OCI-LY7 (cell line): Measurements from ENCODE around the gene CAND2. TPM values are rescaled to one million over a fixed set of nuclear protein-coding genes. Genes with fewer than 3 reads are reported as not detected.

ENCODE experiments used
- BruUV-seq: library from RNA; stranded (reverse); fragments of 400-500 nt; replicated peaks from 2 replicates; lab custom pipeline; 2021; lab: Mats Ljungman, UMichigan
- CTCF ChIA-PET: fragments of 300-600 bp; sonication (Branson Sonifier 250); formaldehyde crosslinking; loops from one replicate; lab custom pipeline; 2022; ENCODE audit warnings: antibody characterized with exemption; ENCODE audit not compliant: unreplicated experiment; lab: Charles Lee
- POLR2A ChIA-PET: fragments of 300-600 bp; sonication (Branson Sonifier 250); formaldehyde crosslinking; loops from one replicate; lab custom pipeline; 2022; ENCODE audit warnings: antibody characterized with exemption; lab: Charles Lee
- DNase-seq: peaks from one replicate; pipeline ENCODE4 v3.0.0-alpha.2; 2015; ENCODE audit warnings: low spot score
- H2AFZ ChIP-seq: fragments of 200-600 bp; sonication (generic), shearing (Covaris generic); 2 replicates; pipeline ENCODE4 v1.6.1; 2014; ENCODE audit warnings: mild to moderate bottlenecking, antibody characterized with exemption, low read length, moderate library complexity
- H3K27ac ChIP-seq: fragments of 200-600 bp; sonication (generic); 2 replicates; pipeline ENCODE4 v1.5.1; 2014; ENCODE audit warnings: mixed run types, low read depth, mild to moderate bottlenecking, moderate library complexity, low read length, inconsistent platforms; ENCODE audit not compliant: poor library complexity, severe bottlenecking
- H3K36me3 ChIP-seq: fragments of 200-600 bp; sonication (generic); 2 replicates; pipeline ENCODE4 v1.6.1; 2014; ENCODE audit warnings: mild to moderate bottlenecking, antibody characterized with exemption, low read length, moderate library complexity, mixed read lengths; ENCODE audit not compliant: insufficient read depth
- H3K4me1 ChIP-seq: fragments of 200-600 bp; sonication (generic); 2 replicates; pipeline ENCODE4 v1.5.1; 2014; ENCODE audit warnings: mild to moderate bottlenecking, low read length; ENCODE audit not compliant: insufficient read depth, poor library complexity, severe bottlenecking
- H3K4me2 ChIP-seq: fragments of 200-600 bp; sonication (generic); 2 replicates; pipeline ENCODE4 v1.6.1; 2014; ENCODE audit warnings: mild to moderate bottlenecking, low read length
- H3K4me3 ChIP-seq: fragments of 200-600 bp; sonication (generic); 2 replicates; pipeline ENCODE4 v1.5.1; 2014; ENCODE audit warnings: mild to moderate bottlenecking, low read depth, low read length; ENCODE audit not compliant: poor library complexity, severe bottlenecking
- H3K79me2 ChIP-seq: fragments of 200-600 bp; sonication (generic); 2 replicates; pipeline ENCODE4 v1.6.1; 2016; ENCODE audit warnings: low read depth, mild to moderate bottlenecking, low read length, moderate library complexity, mixed read lengths; ENCODE audit not compliant: insufficient read depth
- H3K9me2 ChIP-seq: fragments of 200-600 bp; sonication (generic); 2 replicates; pipeline ENCODE4 v1.6.1; 2016; ENCODE audit warnings: mild to moderate bottlenecking, low read length, mixed read lengths; ENCODE audit not compliant: insufficient read depth
- H3K9me3 ChIP-seq: fragments of 200-600 bp; sonication (generic); 2 replicates; pipeline ENCODE4 v1.6.1; 2014; ENCODE audit warnings: mild to moderate bottlenecking, mixed run types, low read length, mixed read lengths
- H4K20me1 ChIP-seq: fragments of 200-600 bp; sonication (generic); 2 replicates; pipeline ENCODE4 v1.6.1; 2014; ENCODE audit warnings: mild to moderate bottlenecking, antibody characterized with exemption, low read length, moderate library complexity, mixed read lengths; ENCODE audit not compliant: insufficient read depth
- EZH2phosphoT487 ChIP-seq: fragments of 200-600 bp; sonication (generic); IDR thresholded peaks from 2 replicates; pipeline ENCODE4 v1.6.1; 2018; ENCODE audit warnings: low read depth, borderline replicate concordance, mild to moderate bottlenecking, mixed run types, antibody characterized with exemption, low read length, moderate library complexity, mixed read lengths
- intact Hi-C: fragments of 100-400 bp; cut with micrococcal nuclease; formaldehyde crosslinking; loops from one replicate; pipeline ENCODE4 v1.10.0; 2022; ENCODE audit not compliant: unreplicated experiment
- total RNA-seq, 2 experiments: library from RNA; depleted of rRNA in 1 of 2; stranded (reverse); fragments of >200 nt in 1 of 2; shearing (Covaris generic) in 1 of 2; gene quantifications; 2 replicates each; pipeline ENCODE4 v1.2.3, GENCODE V29; 2014 to 2022
- TF ChIP-seq, protein P1 (sequence below): fragments of 200-600 bp; sonication (generic); conservative IDR thresholded peaks from 2 replicates; pipeline ENCODE4 v1.5.1; 2014; ENCODE audit warnings: mild to moderate bottlenecking, antibody characterized with exemption, low read length, moderate library complexity, mixed read lengths

Gene CAND2
- total RNA-seq, 2 experiments from 2014 or later = 4.1 to 11.0 TPM

- H3K9me3 ChIP-seq = no peaks in the 10 kb centered on the region
- peaks cover 48% of the 10 kb centered on the region for H3K36me3 ChIP-seq
- H3K9me2 ChIP-seq = no peaks in the 10 kb centered on the region
- intact Hi-C loops = loop anchor here (5.0 kb wide), 1 partner anchor 134 kb away; no protein-coding TSS in a partner anchor
- CTCF ChIA-PET = interaction anchor here (1.0 to 2.3 kb wide), 3 partner anchors 45 to 135 kb away, joined by 3 to 8 read pairs (median 3); partner anchors contain the start of gene CAND2
- peaks cover 50% of the 10 kb centered on the region for H3K79me2 ChIP-seq
- H3K4me3 ChIP-seq = peak within 1 kb of the TSS; percentile 100
- POLR2A ChIA-PET = interaction anchor here (0.5 to 1.5 kb wide), 11 partner anchors 9 to 158 kb away, joined by 3 to 4 read pairs (median 3); no protein-coding TSS in a partner anchor
- peak; percentile 98 for DNase-seq
- H4K20me1 ChIP-seq = peaks cover 38% of the 10 kb centered on the region
- H3K4me2 ChIP-seq = peak within 1 kb of the TSS; percentile 70
- TF ChIP-seq, protein P1, sequence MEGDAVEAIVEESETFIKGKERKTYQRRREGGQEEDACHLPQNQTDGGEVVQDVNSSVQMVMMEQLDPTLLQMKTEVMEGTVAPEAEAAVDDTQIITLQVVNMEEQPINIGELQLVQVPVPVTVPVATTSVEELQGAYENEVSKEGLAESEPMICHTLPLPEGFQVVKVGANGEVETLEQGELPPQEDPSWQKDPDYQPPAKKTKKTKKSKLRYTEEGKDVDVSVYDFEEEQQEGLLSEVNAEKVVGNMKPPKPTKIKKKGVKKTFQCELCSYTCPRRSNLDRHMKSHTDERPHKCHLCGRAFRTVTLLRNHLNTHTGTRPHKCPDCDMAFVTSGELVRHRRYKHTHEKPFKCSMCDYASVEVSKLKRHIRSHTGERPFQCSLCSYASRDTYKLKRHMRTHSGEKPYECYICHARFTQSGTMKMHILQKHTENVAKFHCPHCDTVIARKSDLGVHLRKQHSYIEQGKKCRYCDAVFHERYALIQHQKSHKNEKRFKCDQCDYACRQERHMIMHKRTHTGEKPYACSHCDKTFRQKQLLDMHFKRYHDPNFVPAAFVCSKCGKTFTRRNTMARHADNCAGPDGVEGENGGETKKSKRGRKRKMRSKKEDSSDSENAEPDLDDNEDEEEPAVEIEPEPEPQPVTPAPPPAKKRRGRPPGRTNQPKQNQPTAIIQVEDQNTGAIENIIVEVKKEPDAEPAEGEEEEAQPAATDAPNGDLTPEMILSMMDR = peak; percentile 93
- no peak for TF ChIP-seq EZH2phosphoT487
- H3K27ac ChIP-seq = peak within 1 kb of the TSS; percentile 67
- BruUV-seq = no TSS peak
- H3K4me1 ChIP-seq = peaks cover 43% of the 10 kb centered on the region
- peak within 1 kb of the TSS; percentile 78 for H2AFZ ChIP-seq
Measured at GRCh38 chr3:12841149-12841969, 44.9 kb downstream of the CAND2 start, which contains the start of gene RPL32. TSS of gene RPL32 (minus strand) at chr3:12841565. CDS start at chr3:12840237, 1,328 bp downstream.

DNA sequence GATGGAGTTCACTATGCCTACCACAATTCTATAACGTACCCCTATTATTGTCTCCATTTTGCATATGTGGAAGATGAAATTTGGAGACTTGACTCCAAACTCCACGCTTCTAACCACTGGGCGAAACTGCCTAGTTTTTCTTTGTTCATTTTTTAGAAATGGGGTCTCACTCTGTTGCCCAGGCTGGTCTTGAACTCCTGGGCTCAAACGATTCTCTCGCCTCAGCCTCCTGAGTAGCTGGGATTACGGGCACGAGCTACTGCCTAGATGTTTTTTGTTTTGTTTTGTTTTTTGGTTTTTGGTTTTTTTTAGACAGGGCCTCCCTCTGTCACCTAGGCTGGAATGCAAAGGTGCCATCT, 45.5 kb downstream of the CAND2 start:
- Histone ChIP-seq H3K9me2 (no peaks in the 10 kb centered on the region), H3K79me2 (peaks cover 45% of the 10 kb centered on the region), H3K36me3 (peaks cover 42% of the 10 kb centered on the region), H3K9me3 (no peaks in the 10 kb centered on the region), H3K4me1 (peaks cover 37% of the 10 kb centered on the region), H4K20me1 (peaks cover 37% of the 10 kb centered on the region), H3K4me3 (peak overlapping the region; percentile 14), H2AFZ (peak overlapping the region; percentile 78), H3K4me2 (peak overlapping the region; percentile 70), H3K27ac (peak overlapping the region; percentile 67)
- BruUV-seq = no TSS peak
- DNase-seq = no peak
- TF ChIP-seq, protein P1 = peak; percentile 21; the same call in 1 of the 2 replicates
- TF ChIP-seq EZH2phosphoT487 = no peak
- POLR2A ChIA-PET = interaction anchor here (0.5 to 1.5 kb wide), 8 partner anchors 9 to 146 kb away, joined by 3 to 4 read pairs (median 3); no protein-coding TSS in a partner anchor
- intact Hi-C loops = loop anchor here (5.0 kb wide), 1 partner anchor 135 kb away; no protein-coding TSS in a partner anchor
- CTCF ChIA-PET = interaction anchor here (1.0 to 2.3 kb wide), 3 partner anchors 45 to 135 kb away, joined by 3 to 8 read pairs (median 3); partner anchors contain the start of gene CAND2
